Thyroid gland (tissue), 4 donors: ENCODE data around the gene BACH2.

Experiments used
- POLR2A ChIP-seq, 2 donors: fragments of 450-650 bp; IDR thresholded peaks; one replicate each; pipeline ENCODE4 v1.6.1; 2017; ENCODE audit warnings: antibody characterized with exemption in 2 of 2, mild to moderate bottlenecking in 2 of 2, moderate library complexity in 1 of 2
- TF ChIP-seq, protein P1 (sequence below), 6 experiments: fragments of 200-600 bp in 3 of 6; fragments of 450-650 bp in 3 of 6; sonication (generic) in 3 of 6; IDR thresholded peaks; one replicate each; pipeline ENCODE4 v1.5.1; 2016 to 2019; ENCODE audit warnings: antibody characterized with exemption in 6 of 6, mild to moderate bottlenecking in 2 of 6, inconsistent platforms in 1 of 6, moderate library complexity in 1 of 6

DNA sequence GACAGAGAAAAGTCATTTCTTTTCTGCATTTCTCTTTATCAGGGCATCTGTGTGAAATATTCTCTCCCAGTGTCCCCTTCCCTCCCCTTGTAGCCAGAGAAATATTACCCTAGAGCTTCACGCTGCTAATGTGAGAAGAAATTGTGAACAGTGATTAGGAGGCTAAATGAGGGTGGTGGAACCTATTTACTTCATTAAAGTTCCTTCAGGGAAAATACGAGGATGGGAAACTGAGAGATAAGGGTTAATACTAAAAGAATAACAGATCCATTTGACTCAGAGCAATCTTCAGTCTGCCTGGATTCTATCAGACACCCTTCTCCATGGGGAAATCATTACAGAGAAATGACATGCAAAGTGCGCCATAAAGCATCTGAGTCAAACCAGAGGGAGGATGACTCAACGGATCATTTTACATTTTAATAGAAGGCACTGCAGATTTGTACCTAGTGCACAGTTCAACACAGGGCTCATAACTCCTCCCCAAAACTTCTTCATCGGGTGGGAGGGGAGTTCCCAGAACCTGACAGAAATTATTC is 271.1 kb downstream of the BACH2 start:
- TF ChIP-seq, protein P1, sequence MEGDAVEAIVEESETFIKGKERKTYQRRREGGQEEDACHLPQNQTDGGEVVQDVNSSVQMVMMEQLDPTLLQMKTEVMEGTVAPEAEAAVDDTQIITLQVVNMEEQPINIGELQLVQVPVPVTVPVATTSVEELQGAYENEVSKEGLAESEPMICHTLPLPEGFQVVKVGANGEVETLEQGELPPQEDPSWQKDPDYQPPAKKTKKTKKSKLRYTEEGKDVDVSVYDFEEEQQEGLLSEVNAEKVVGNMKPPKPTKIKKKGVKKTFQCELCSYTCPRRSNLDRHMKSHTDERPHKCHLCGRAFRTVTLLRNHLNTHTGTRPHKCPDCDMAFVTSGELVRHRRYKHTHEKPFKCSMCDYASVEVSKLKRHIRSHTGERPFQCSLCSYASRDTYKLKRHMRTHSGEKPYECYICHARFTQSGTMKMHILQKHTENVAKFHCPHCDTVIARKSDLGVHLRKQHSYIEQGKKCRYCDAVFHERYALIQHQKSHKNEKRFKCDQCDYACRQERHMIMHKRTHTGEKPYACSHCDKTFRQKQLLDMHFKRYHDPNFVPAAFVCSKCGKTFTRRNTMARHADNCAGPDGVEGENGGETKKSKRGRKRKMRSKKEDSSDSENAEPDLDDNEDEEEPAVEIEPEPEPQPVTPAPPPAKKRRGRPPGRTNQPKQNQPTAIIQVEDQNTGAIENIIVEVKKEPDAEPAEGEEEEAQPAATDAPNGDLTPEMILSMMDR (IDR thresholded peaks at IDR 0.05), result no peak
- TF ChIP-seq POLR2A (IDR thresholded peaks at IDR 0.05), result no peak
